ENCODE results near the gene ANKRD42.

The ANKRD42 gene

DNA sequence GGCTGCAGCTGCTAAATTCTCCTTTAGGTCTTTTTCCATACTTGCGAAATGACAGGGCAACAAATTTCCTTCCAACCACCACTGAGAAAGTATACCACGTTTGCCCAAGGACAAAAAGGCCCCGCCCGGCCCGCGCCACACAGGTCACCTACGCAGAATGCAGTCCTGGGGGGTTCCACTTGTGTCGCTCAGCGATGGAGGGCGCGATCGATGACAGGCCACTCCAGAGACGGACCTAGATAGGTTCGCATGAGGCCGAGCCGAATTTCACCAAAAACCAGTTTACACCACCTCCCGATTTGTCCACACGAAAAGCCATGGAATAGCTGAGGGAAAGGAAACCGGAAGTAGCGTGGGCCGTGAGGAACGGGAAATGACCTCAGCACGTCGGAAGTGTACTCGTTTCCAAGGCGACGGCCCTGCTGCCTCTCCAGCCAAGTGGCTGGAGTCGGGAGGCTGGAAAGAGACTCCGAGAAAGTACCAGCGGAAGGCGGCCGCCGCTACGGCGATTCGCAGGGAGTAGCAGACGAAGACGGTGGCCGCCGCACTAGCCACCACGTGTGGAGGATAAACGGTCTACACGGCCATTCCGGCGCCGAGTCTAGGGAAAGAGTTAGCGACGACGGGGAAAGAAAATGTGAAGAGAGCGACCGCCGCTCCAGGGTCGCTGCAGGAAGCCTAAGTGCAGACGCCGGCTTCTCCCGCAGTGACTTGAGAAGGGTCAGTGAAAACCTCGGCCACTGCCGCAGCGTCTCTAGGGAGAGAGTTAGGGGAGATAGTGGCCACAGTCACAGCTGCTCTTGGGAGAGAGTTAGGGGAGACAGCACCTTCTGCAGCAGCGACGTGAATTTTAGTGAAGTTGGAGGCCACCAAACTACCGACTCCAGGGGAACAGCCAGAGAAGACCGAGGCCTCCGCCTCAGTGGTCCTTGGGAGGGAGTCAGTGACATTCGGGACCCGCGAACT, at the start of gene ANKRD42:
TSS of gene ANKRD42 (plus strand) at position 398 of the 966 bp plus-strand sequence. CDS start 959 bp downstream, outside the sequence.
- peak; percentile 82 for DNase-seq (ENCODE audit: low spot score)

DNA sequence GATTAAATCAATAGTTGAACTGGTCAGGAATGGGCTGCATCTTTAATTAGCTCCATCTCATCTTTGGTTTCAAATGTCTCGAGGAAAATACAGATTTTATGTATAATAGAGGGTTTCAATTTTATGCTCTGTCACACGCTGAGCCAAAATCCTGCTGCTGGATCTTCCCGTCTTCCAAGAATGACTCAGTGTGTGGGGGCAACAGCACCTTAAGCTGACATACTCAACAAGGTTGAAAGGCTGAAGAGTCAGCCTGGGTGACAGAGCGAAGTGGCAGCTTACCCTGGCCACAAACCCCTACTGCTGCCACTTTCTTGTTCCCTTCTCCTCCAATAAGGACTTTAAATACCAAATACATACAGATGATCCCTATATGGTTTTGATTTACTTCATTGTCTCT, 45.6 kb upstream of the ANKRD42 start:
- no peak for DNase-seq (ENCODE audit: low spot score)

- DNase-seq (ENCODE audit: low spot score): no peak
Observed at GRCh38 chr11:83150450-83150849, 43.1 kb upstream of the ANKRD42 start.

DNA sequence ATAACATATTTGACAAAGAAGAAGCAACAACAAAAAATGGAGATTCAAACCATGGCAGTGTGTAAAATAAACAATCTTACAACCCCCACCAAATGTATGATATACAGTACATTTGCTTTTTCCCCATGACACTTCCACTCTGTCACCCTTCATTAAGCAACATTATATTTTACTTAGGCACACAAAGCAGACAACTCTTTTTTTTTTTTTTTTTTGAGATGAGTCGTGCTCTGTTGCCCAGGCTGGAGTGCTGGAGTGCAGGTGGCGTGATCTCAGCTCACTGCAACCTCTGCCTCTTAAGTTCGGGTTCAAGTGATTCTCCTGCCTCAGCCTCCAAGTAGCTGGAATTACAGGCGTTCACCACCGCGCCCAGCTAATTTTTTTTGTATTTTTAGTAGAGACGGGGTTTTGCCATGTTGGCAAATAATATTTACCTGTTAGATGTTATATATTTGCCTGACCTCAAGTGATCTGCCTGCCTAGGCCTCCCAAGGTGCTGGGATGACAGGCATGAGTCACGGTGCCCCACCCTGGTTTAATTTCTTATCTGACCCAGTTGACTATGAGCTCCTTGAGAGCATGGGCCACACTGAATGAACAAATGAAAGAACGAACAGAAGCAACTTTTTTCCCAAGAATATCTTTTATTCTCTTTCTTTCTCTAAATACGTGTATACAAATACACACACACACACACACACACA, 42.1 kb upstream of the ANKRD42 start:
- DNase-seq (ENCODE audit: low spot score): no peak

DNA sequence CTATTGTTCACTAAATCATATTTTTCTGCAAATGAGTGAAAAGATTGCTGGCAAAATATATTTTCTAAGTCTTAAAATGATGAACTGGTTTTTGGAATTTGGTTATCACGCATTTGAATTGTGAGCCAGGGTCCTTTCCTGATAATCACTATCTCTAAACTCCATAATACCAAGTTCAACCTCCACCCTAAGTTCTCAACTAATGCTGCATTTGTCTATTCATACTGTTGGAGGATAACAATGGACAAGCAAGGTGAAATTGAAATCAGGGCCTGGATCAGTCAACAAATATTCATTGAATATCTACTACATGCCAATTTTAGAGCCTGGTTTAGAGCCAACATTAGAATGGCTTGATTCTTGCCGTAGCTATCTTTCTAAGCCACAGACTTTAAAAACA, 41.2 kb upstream of the ANKRD42 start:
- no peak for DNase-seq (ENCODE audit: low spot score)

DNA sequence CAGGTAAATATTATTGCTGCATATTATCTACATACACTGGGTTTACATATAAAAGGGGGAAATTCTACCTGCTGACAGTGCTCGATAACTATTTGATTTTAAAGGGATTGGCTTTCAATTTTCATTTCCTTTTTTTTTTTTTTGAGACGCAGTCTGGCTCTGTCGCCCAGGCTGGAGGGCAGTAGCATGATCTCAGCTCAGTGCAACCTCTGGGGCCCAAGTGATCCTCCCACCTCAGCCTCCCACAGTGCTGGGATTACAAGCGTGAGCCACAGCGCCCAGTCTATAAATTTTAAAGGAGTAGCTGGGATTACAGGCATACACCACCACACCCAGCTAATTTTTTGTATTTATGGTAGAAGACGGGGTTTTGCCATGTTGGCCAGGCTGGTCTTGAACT, 39.7 kb upstream of the ANKRD42 start:
- DNase-seq (ENCODE audit: low spot score): no peak

DNA sequence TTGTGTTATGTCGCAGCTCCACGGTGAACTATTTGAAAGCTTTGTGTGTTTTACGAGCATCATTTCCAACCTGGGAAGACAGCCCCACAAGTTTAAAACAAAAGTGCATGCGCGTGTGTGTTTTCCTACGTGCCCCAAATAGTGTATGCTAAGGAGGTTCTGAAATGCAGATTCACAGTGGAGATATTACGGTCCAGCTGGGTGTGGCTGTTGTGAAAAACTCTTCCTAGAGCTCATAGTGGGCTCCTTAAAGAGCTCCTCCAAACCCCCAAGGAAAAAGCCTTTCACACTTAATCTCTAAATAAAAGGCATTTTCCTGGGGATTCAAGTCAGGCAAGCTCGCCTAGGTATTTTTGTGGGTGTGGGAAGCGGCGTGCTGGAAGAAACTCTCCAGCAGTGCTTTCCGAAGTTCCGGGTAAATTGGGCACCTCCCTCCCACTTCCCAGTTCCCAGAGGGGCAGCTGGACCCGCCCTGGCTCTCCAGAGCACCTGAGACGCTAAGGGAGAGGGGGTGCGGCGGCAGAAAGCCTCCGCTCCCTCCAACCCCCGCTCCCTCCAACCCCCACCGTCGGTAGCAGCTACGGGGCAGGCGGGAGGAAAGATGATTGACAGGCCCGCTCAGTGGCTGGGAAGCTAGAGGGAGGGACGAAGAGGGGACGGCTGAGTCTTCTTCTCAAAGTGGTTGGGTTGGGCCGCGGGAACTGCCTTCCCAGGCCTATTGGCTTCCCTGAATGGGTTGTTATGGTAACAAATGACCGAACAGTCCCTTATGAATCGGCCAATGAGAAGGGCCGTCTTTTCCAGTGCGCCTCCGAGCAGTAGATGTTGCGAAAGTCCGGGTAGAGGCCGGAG, 37.1 kb upstream of the ANKRD42 start:
- DNase-seq (ENCODE audit: low spot score): peak; percentile 99

GRCh38 chr11:83156996-83157593, 36.4 kb upstream of the ANKRD42 start, which contains the start of gene PCF11:
Gene PCF11 (plus strand): TSS chr11:83157131. CDS start chr11:83157440, 309 bp downstream.
- DNase-seq (ENCODE audit: low spot score): no peak

DNA sequence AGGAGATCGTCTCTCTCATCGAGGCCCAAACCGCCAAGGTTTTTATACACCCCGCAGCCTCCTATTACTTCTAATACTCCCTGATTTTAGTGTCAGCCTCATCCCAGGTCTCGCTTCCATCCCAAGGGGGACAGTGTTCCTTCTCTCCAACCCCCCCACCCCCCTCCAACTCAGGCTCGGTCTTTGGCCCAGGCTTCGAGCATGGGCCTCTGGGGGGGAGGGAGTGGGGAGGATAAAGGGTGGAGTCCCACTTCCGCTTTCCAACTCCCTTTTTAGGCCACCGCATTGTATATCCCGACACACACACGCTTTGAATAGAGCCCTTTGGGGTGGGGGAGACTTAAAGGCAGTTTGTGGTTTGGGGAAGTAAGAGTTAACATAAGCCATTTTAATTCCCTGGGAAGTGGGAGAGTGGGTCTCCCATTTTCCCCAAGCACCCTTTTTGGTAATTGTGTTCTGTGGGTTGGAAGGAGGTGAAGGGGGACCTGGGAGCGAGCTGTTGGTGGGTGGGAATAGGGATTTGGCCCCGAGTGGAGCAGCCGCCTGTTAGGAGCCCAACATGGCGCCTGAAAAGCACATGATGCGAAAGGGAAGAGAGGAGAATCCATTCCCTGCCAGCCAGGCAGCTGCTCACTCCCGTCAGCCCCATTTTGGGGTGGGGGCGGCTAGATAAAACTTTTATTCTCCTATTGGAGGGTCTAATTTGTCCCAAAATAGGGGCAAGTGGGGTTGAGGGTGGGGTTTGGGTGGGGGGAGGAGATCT, 35.7 kb upstream of the ANKRD42 start:
- DNase-seq (ENCODE audit: low spot score): peak; percentile 33

DNA sequence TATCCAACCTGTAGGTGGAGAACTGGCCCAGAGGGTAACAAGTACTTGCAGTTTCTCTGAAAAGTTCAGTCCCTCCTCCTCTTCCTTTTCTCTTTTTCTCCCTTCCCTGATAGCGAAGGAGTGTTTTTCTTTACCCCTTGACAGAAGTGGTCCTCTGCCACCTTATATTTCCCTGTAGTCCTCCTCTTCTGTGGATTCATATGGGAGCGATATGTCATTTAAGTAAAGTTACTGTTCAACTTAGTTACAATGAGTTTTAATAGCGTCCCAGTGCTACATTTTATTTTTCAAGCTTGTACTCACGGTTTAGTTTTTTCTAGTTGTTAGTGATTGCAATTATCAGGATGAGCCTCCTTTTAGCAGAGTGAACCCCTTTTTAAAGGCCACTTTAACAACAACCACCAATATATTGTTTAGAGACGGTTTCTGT, 35.1 kb upstream of the ANKRD42 start:
- DNase-seq (ENCODE audit: low spot score): peak; percentile 33

DNA sequence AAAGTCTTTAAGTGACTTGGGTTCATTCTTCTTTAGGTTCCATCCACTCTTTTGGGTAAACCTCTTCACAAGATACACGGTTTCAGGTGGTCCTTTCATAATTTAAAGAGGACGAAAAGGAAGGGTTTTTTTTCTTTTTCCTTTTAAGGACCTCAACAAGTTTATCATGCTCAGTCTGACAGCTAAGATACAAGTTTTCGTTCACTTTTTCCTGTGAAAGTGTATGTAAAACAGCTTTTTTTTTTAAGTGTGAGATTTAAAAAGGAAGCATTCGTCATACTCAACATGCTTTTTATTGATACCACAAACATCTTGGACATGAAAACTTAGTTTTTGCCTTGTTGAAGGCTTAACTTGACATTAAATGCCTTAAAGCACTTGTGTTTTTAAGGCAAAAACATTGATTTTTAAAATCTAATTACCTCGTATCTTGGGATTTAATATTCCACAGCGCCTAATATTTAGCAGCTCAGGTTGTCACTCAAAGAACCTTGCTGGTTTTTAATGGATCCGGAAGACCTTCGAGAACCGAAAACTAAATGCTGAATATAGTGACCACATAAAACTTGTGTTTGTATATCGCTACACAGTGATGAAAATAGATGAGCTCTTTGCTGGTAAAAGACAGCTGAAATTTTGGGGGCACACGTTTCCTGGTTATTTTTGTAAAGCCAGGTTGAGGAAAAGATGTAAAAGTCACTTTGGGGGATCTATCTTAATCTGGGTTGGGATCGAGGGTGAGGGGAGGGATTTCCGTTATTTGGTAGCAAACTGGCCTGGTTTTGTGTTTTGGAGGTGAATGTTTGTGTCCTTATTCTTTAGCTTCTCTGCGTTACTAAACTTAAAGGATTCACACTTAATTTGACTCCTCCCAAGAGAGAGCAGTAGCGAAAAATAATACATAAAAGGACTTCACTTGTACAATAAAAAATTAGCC, 34.3 kb upstream of the ANKRD42 start:
- peak; percentile 36 for DNase-seq (ENCODE audit: low spot score)

- no peak for DNase-seq (ENCODE audit: low spot score)
Observed at GRCh38 chr11:83159902-83160865, 33.3 kb upstream of the ANKRD42 start.

GRCh38 chr11:83161610-83162199, 31.8 kb upstream of the ANKRD42 start:
- no peak for DNase-seq (ENCODE audit: low spot score)

- peak; percentile 42 for DNase-seq (ENCODE audit: low spot score)
Observed at GRCh38 chr11:83162377-83162776, 31.1 kb upstream of the ANKRD42 start.

DNA sequence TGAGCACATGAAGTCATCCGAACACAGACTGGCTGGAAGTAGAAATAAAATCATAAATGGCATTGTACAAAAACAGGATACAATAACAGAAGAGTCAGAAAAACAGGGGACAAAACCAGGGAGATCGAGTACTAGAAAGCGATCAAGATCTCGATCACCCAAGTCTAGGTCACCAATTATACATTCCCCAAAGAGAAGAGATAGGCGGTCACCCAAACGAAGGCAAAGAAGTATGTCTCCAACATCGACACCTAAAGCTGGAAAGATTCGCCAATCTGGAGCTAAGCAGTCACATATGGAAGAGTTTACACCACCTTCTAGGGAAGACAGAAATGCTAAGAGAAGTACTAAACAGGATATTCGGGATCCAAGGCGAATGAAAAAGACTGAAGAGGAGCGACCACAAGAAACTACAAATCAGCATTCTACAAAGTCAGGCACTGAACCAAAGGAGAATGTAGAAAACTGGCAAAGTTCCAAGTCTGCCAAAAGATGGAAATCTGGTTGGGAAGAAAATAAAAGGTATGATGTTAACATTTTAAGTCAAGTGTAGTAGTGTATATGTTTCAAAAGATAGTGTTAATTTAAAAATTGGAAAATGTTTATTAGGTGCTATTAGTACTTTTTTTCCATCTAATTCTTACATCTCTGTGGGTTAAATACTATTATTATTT, 27.2 kb upstream of the ANKRD42 start:
- DNase-seq (ENCODE audit: low spot score): no peak

DNA sequence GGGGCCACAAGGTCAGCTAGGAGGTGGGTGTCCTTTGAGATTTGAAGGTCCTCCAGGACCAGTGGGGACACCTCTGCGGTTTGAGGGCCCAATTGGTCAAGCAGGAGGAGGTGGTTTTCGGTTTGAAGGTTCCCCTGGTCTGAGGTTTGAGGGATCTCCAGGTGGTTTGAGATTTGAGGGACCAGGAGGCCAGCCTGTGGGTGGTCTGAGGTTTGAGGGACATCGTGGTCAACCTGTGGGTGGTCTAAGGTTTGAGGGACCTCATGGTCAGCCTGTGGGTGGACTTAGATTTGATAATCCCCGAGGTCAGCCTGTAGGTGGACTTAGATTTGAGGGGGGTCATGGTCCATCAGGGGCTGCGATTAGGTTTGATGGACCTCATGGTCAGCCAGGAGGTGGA, 24.8 kb upstream of the ANKRD42 start:
- DNase-seq (ENCODE audit: low spot score): no peak

DNA sequence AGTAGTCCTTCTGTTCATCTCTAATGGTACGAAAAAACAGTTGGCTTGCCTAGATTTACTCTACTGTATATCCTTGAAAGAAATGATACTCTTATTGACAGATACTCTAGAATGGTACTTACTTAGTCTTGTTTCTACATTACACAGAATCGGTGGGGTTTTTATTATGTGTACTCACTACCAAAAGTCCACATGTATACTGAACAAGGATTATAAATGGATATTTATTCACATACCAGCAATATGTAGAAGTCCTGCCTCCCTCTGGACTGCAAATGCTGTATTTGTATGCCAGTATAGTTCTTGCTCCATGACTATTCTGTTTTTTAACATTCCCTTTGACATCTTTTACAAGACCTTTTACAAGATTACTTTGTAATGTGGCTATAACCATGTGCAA, 22.6 kb upstream of the ANKRD42 start:
- no peak for DNase-seq (ENCODE audit: low spot score)

DNA sequence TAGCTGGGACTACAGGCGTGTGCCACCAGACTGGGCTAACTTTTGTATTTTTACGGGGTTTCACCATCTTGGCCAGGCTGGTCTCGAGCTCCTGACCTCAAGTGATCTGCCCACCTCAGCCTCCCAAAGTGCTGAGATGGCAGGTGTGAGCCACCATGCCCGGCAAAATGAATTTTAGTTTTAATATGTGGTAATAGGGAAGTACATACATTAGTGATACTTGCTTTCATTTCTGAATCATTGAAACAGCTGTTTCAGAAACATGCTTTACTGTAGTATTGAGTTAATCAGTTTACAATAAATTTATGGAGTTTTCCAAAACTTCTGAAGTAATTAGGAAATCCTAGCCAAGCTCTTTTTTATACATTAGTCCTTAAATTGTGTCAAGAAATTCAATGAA, 21.0 kb upstream of the ANKRD42 start:
- no peak for DNase-seq (ENCODE audit: low spot score)

Data from CD4-positive, alpha-beta T cell treated with Interleukin-2 at 100 ng/mL for 4 hours (primary cell).